ENCODE results near the gene RALGAPA2. TPM values are rescaled to one million over a fixed set of nuclear protein-coding genes. Genes with fewer than 3 reads are reported as not detected.

Gene RALGAPA2
- total and polyA plus RNA-seq, 2 donors from 2014 or later: 5.9 to 66.7 TPM

DNA sequence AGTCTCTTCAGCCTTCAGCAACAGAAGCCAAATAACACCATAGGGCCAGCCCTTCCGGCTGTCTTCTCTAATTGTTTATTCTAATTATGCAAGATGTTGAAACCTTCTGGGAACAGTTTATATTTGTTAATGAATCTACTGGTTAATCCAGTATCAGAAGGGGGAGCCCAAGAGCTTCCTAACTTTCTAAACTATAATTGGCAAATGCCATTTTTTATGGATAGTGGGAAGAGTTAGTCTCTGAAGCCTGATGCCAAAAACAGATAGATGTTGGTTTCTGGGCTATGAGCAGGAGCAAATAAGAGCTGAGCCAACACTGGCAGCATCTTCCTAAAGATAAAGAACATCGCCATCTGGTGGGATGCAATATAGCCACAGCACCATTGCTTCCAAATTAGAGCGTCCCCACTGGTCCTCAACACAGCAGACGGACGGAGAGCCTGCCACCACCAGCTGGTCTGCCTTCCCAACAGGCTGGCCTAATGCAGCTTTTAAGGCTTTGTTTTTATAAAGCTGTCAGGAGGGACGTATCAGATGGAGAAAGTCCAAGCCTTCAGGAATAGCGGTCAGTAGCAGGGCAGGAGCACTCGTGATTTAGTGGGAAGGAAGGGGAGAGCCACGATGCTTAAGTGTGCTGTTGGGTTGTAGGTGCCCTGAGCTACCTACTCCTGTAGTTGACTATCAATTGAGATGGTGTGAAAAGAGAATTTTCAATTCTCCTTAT lies 118.8 kb downstream of the RALGAPA2 start:
- Histone ChIP-seq H3K27me3 (ENCODE audit: control insufficient read depth, insufficient read depth, low read length) (no peaks in the 10 kb centered on the region), H3K27ac (ENCODE audit: low read depth in 2 of 2, low read length in 2 of 2) (no peak overlapping the region), H3K36me3 (ENCODE audit: control insufficient read depth in 2 of 3, insufficient read depth in 3 of 3, low read length in 3 of 3) (peaks cover 3 to 7% (median 4%) of the 10 kb centered on the region in 3 donors), H3K4me3 (ENCODE audit: low read length in 3 of 3) (no peak overlapping the region), H3K4me1 (ENCODE audit: control insufficient read depth in 2 of 3, insufficient read depth in 2 of 3, low read depth in 1 of 3, low read length in 3 of 3) (no peaks in the 10 kb centered on the region), H3K9ac (ENCODE audit: low read length in 3 of 3) (no peak overlapping the region), H3K9me3 (ENCODE audit: control insufficient read depth in 2 of 3, insufficient read depth in 1 of 3, low read length in 3 of 3) (no peaks in the 10 kb centered on the region)
- intact Hi-C loops (cut with DNase I): no loop called here
- TF ChIP-seq CTCF (IDR thresholded peaks at IDR 0.05; ENCODE audit: borderline replicate concordance, extremely low read depth, insufficient read depth): peak; percentile 4
- DNase-seq (peak in 4 of 5 donors; percentile 45 to 73 (median 57)), FAIRE-seq (peak; percentile 74)

- Histone ChIP-seq H3K27ac (ENCODE audit: low read depth in 2 of 2, low read length in 2 of 2) (no peak overlapping the region), H3K9ac (ENCODE audit: low read length in 3 of 3) (no peak overlapping the region), H3K9me3 (ENCODE audit: control insufficient read depth in 2 of 3, insufficient read depth in 1 of 3, low read length in 3 of 3) (no peaks in the 10 kb centered on the region), H3K27me3 (ENCODE audit: control insufficient read depth, insufficient read depth, low read length) (no peaks in the 10 kb centered on the region), H3K4me3 (ENCODE audit: low read length in 3 of 3) (no peak overlapping the region), H3K4me1 (ENCODE audit: control insufficient read depth in 2 of 3, insufficient read depth in 2 of 3, low read depth in 1 of 3, low read length in 3 of 3) (no peaks in the 10 kb centered on the region), H3K36me3 (ENCODE audit: control insufficient read depth in 2 of 3, insufficient read depth in 3 of 3, low read length in 3 of 3) (peaks cover 0 to 35% (median 11%) of the 10 kb centered on the region in 3 donors)
- FAIRE-seq (no peak), DNase-seq (no peak)
- intact Hi-C loops (cut with DNase I): no loop called here
- TF ChIP-seq CTCF (IDR thresholded peaks at IDR 0.05; ENCODE audit: borderline replicate concordance, extremely low read depth, insufficient read depth): no peak
These were observed 127.3 kb downstream of the RALGAPA2 start for GRCh38 chr20:20585146-20585545.

- H3K36me3 ChIP-seq (ENCODE audit: control insufficient read depth in 2 of 3, insufficient read depth in 3 of 3, low read length in 3 of 3): peaks cover 0 to 35% (median 12%) of the 10 kb centered on the region in 3 donors
- FAIRE-seq (no peak), DNase-seq (no peak)
- no peak overlapping the region for H3K9ac ChIP-seq (ENCODE audit: low read length in 3 of 3)
- no peak overlapping the region for H3K4me3 ChIP-seq (ENCODE audit: low read length in 3 of 3)
- H3K9me3 ChIP-seq (ENCODE audit: control insufficient read depth in 2 of 3, insufficient read depth in 1 of 3, low read length in 3 of 3): no peaks in the 10 kb centered on the region
- H3K27me3 ChIP-seq (ENCODE audit: control insufficient read depth, insufficient read depth, low read length): no peaks in the 10 kb centered on the region
- no peaks in the 10 kb centered on the region for H3K4me1 ChIP-seq (ENCODE audit: control insufficient read depth in 2 of 3, insufficient read depth in 2 of 3, low read depth in 1 of 3, low read length in 3 of 3)
- no peak overlapping the region for H3K27ac ChIP-seq (ENCODE audit: low read depth in 2 of 2, low read length in 2 of 2)
- intact Hi-C loops (cut with DNase I): no loop called here
- no peak for TF ChIP-seq CTCF (IDR thresholded peaks at IDR 0.05; ENCODE audit: borderline replicate concordance, extremely low read depth, insufficient read depth)
These were observed 129.7 kb downstream of the RALGAPA2 start for GRCh38 chr20:20582734-20583133.

Measured in kidney (tissue), 14 donors.